Body of pancreas (tissue), 4 donors: Measurements from ENCODE around the gene ZFHX3. TPM values are rescaled to one million over a fixed set of nuclear protein-coding genes. Genes with fewer than 3 reads are reported as not detected.
A peak's percentile ranks its signal among the peaks of the same experiment; 100 is the strongest.

Experiments used
- ATAC-seq: fragments of 150-250 bp; one replicate; pipeline ENCODE4 v1.9.1; 2016
- DNase-seq, 4 donors: peaks; one replicate each; pipeline ENCODE4 v3.0.0-alpha.2; 2019
- H3K27ac ChIP-seq, 4 donors: fragments of 200-600 bp; sonication (generic); 1 replicate in 3 of 4; 2 replicates in 1 of 4; pipeline versions ENCODE4 v1.5.1 to v1.6.1; 2016 to 2019; ENCODE audit warnings: mild to moderate bottlenecking in 1 of 4, mixed read lengths in 1 of 4, moderate library complexity in 1 of 4
- H3K27me3 ChIP-seq, 2 donors: fragments of 200-600 bp; sonication (generic); one replicate each; pipeline ENCODE4 v1.6.0; 2016; ENCODE audit warnings: mild to moderate bottlenecking in 1 of 2
- H3K36me3 ChIP-seq, 2 donors: fragments of 200-600 bp; sonication (generic); replicated peaks in 1 of 2; 2 replicates each; pipeline ENCODE4 v1.5.1; 2016; ENCODE audit warnings: low read depth in 2 of 2; ENCODE audit not compliant: insufficient read depth in 1 of 2
- H3K4me1 ChIP-seq: fragments of 200-600 bp; sonication (generic); one replicate; pipeline ENCODE4 v1.6.0; 2016
- H3K4me3 ChIP-seq, 2 donors: fragments of 200-600 bp; sonication (generic); 1 replicate in 1 of 2; 2 replicates in 1 of 2; pipeline ENCODE4 v1.5.1; 2016 to 2019
- H3K9me3 ChIP-seq, 3 donors: fragments of 200-600 bp; sonication (generic); 1 replicate in 2 of 3; 2 replicates in 1 of 3; pipeline ENCODE4 v1.5.1; 2016
- POLR2A ChIP-seq, 3 donors: fragments of 450-650 bp; IDR thresholded peaks; one replicate each; pipeline ENCODE4 v1.6.1; 2016; ENCODE audit warnings: antibody characterized with exemption in 3 of 3, mild to moderate bottlenecking in 2 of 3
- WGBS, 2 donors: methylation state at CpG; one replicate each; pipeline ENCODE4 v1.1.5; 2017; 5-methylcytosine and 5-hydroxymethylcytosine counted together
- intact Hi-C: fragments of 100-400 bp; cut with DNase I; formaldehyde crosslinking; loops from one replicate; pipeline ENCODE4 v1.15.1; 2023
- total RNA-seq, 2 donors: library from RNA; depleted of rRNA; stranded (reverse); fragments of >200 nt; gene quantifications; one replicate each; pipeline ENCODE4 v1.1.0, GENCODE V29; 2016
- TF ChIP-seq, protein P1 (sequence below), 7 experiments: fragments of 450-650 bp in 4 of 7; fragments of 200-600 bp in 3 of 7; sonication (generic) in 3 of 7; IDR thresholded peaks; one replicate each; pipeline ENCODE4 v1.5.1; 2016 to 2019; ENCODE audit warnings: antibody characterized with exemption in 7 of 7

ZFHX3 gene
- total RNA-seq, 2 donors from 2014 or later = 22.4 to 24.6 TPM

DNA sequence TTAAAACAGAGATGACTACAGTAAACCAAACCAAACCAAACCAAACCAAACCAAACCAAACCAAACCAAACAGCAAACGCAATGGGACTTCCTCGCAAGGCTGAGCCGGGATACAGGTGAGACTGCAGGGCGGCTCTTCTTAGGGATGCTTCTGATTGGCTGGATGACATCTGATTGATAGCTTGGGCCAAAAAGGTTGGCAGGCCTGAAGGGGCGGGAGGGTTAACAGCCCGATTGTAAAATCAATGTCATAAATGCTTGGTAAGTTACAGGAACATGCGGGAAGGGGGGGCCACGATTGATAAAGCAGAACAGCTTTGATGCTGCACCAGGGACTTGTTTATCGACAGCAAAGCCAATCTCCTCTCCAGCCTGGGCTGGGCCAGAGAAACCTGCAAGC lies 86.1 kb downstream of the ZFHX3 start:
- WGBS, 2 donors = 59 to 67% methylated on average over 9 of the region's 9 CpGs
- no peak for DNase-seq
- Histone ChIP-seq H3K27ac (no peak overlapping the region), H3K4me3 (no peak overlapping the region), H3K4me1 (peaks cover 16% of the 10 kb centered on the region), H3K9me3 (no peaks in the 10 kb centered on the region), H3K27me3 (no peaks in the 10 kb centered on the region), H3K36me3 (peaks cover 0 to 3% of the 10 kb centered on the region in 2 donors)
- no peak for ATAC-seq
- intact Hi-C loops = no loop called here
- TF ChIP-seq, protein P1, sequence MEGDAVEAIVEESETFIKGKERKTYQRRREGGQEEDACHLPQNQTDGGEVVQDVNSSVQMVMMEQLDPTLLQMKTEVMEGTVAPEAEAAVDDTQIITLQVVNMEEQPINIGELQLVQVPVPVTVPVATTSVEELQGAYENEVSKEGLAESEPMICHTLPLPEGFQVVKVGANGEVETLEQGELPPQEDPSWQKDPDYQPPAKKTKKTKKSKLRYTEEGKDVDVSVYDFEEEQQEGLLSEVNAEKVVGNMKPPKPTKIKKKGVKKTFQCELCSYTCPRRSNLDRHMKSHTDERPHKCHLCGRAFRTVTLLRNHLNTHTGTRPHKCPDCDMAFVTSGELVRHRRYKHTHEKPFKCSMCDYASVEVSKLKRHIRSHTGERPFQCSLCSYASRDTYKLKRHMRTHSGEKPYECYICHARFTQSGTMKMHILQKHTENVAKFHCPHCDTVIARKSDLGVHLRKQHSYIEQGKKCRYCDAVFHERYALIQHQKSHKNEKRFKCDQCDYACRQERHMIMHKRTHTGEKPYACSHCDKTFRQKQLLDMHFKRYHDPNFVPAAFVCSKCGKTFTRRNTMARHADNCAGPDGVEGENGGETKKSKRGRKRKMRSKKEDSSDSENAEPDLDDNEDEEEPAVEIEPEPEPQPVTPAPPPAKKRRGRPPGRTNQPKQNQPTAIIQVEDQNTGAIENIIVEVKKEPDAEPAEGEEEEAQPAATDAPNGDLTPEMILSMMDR (IDR thresholded peaks at IDR 0.05) = no peak
- no peak for TF ChIP-seq POLR2A (IDR thresholded peaks at IDR 0.05)

GRCh38 chr16:72961115-72961832 lies 86.7 kb downstream of the ZFHX3 start:
- Histone ChIP-seq H3K27ac (peak overlapping the region in 2 of 4 donors; percentile 43 to 45), H3K4me1 (peaks cover 16% of the 10 kb centered on the region), H3K4me3 (no peak overlapping the region), H3K27me3 (no peaks in the 10 kb centered on the region), H3K9me3 (no peaks in the 10 kb centered on the region), H3K36me3 (peaks cover 0 to 3% of the 10 kb centered on the region in 2 donors)
- WGBS, 2 donors = 58 to 69% methylated on average over 13 to 20 of the region's 20 CpGs
- DNase-seq (peak in 2 of 4 donors; percentile 31 to 55), ATAC-seq (peak; percentile 45)
- no peak for TF ChIP-seq POLR2A (IDR thresholded peaks at IDR 0.05)
- TF ChIP-seq, protein P1 (IDR thresholded peaks at IDR 0.05) = peak; percentile 14 to 64 (median 45)
- intact Hi-C loops = no loop called here

DNA sequence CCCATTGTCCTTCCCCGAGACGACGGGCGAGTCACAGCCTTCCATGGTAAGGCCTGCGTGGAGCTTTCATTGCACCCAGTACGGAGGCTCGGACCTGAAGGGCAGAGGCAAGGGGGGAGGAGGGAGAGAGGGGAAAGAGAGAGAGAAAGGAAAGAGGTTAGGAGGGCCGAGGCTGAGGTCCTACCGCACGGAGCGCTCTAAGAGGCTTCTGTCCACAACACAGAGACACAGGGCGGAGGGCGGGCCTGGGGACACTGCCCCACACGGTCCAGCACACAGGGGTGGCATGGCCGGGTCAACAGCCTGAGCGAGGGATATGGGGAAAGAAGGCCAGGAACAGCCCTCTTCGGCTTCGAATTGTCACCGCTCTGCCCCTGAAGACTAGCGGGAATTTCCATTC lies 87.8 kb downstream of the ZFHX3 start:
- Histone ChIP-seq H3K4me3 (no peak overlapping the region), H3K36me3 (peaks cover 0 to 3% of the 10 kb centered on the region in 2 donors), H3K4me1 (peaks cover 16% of the 10 kb centered on the region), H3K27ac (no peak overlapping the region), H3K9me3 (no peaks in the 10 kb centered on the region), H3K27me3 (no peaks in the 10 kb centered on the region)
- WGBS, 2 donors = 96% methylated on average over 20 of the region's 20 CpGs
- DNase-seq (no peak), ATAC-seq (no peak)
- no peak for TF ChIP-seq POLR2A (IDR thresholded peaks at IDR 0.05)
- TF ChIP-seq, protein P1 (IDR thresholded peaks at IDR 0.05) = no peak
- intact Hi-C loops = no loop called here

GRCh38 chr16:72959301-72959996 lies 88.5 kb downstream of the ZFHX3 start:
- H3K27me3 ChIP-seq = no peaks in the 10 kb centered on the region
- intact Hi-C loops = no loop called here
- H3K36me3 ChIP-seq = peaks cover 0 to 3% of the 10 kb centered on the region in 2 donors
- DNase-seq = no peak
- H3K9me3 ChIP-seq = no peaks in the 10 kb centered on the region
- TF ChIP-seq, protein P1 (IDR thresholded peaks at IDR 0.05) = no peak
- TF ChIP-seq POLR2A (IDR thresholded peaks at IDR 0.05) = no peak
- H3K27ac ChIP-seq = no peak overlapping the region
- no peak for ATAC-seq
- peaks cover 16% of the 10 kb centered on the region for H3K4me1 ChIP-seq
- whole genome bisulfite sequencing, 2 donors = 95 to 99% methylated on average over 21 to 43 of the region's 46 CpGs
- no peak overlapping the region for H3K4me3 ChIP-seq
